Epithelial cell of esophagus (primary cell): ENCODE data around the gene UBR2.
"Not testable (repeated sequence)": the region's sequence is repeated elsewhere in the genome, so short reads cannot be mapped to it uniquely, and the experiment has no call there.

Source experiments
- DNase-seq: peaks from one replicate; pipeline ENCODE4 v3.0.0; 2010; ENCODE audit warnings: low read depth
- H3K4me3 ChIP-seq: 2 replicates; pipeline ENCODE4 v1.5.1; 2011; ENCODE audit warnings: mild to moderate bottlenecking, low read length, control low read depth
- TF ChIP-seq, protein P1 (sequence below): IDR thresholded peaks from 2 replicates; pipeline ENCODE4 v1.5.1; 2011; ENCODE audit warnings: low read depth, mild to moderate bottlenecking, low read length, control low read depth, inconsistent platforms; ENCODE audit not compliant: insufficient read depth; ENCODE audit errors: missing control alignments

Gene UBR2

DNA sequence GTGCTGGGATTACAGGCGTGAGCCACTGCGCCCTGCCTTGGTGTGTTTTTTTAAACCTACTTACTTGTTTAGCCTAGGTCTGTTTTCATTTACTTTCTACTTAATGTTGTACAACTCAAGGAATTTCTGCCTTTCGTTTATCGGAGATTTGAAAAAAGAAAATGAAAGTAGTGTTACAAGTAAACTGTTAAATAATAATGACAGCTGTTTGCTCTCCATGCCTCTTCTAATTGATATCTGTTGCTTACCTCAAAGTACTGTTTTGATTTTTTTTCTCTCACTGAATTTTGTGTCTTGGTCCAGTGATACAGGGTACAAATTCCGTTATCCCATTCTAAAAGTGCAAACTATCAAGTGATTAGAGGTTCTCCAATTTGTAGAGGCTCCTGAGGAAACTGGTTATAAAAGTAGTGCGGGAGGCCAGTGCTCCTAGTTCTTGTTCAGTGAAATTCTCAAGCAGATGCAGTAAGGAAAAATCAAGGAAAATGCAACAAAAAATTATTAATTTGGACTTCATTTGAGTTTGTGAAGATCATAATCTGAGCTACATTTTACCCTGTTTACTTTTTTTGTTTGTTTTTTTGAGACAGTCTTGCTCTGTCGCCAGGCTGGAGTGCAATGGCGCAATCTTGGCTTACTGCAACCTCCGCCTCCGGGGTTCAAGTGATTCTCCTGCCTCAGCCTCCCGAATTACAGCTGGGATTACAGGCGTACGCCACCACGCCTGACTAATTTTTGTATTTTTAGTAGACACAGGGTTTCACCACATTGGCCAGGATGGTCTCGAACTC, 2.2 kb downstream of the UBR2 start:
- no peak for DNase-seq
- TF ChIP-seq, protein P1, sequence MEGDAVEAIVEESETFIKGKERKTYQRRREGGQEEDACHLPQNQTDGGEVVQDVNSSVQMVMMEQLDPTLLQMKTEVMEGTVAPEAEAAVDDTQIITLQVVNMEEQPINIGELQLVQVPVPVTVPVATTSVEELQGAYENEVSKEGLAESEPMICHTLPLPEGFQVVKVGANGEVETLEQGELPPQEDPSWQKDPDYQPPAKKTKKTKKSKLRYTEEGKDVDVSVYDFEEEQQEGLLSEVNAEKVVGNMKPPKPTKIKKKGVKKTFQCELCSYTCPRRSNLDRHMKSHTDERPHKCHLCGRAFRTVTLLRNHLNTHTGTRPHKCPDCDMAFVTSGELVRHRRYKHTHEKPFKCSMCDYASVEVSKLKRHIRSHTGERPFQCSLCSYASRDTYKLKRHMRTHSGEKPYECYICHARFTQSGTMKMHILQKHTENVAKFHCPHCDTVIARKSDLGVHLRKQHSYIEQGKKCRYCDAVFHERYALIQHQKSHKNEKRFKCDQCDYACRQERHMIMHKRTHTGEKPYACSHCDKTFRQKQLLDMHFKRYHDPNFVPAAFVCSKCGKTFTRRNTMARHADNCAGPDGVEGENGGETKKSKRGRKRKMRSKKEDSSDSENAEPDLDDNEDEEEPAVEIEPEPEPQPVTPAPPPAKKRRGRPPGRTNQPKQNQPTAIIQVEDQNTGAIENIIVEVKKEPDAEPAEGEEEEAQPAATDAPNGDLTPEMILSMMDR: no peak
- H3K4me3 ChIP-seq: peak overlapping the region; percentile 87

DNA sequence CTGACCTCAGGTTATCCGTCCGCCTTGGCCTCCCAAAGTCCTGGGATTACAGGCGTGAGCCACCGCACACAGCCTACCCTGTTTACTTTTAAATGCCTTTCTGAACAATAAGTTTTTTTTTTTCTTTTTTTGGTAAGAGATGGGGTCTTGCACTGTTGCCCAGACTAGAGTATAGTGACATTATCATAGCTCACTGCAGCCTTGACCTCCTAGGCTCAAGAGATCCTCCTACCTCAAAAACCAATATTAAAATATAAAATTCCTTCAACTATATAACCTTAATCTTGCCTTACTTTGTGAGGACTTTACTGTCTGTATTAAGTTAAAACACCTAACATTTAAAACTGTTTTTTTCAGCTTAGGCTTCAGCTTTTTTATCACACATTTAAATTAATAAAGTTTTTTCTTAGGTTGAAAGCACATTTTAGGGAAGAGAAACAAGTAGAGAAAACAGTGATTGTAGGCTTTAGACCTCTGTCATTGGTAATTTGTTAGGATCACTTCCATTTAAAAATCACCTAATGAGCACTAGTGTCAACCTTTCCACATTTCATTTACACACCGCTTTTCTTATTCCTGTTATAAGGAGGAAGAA, 2.9 kb downstream of the UBR2 start:
- H3K4me3 ChIP-seq: no peak overlapping the region
- TF ChIP-seq, protein P1: no peak
- DNase-seq: no peak

DNA sequence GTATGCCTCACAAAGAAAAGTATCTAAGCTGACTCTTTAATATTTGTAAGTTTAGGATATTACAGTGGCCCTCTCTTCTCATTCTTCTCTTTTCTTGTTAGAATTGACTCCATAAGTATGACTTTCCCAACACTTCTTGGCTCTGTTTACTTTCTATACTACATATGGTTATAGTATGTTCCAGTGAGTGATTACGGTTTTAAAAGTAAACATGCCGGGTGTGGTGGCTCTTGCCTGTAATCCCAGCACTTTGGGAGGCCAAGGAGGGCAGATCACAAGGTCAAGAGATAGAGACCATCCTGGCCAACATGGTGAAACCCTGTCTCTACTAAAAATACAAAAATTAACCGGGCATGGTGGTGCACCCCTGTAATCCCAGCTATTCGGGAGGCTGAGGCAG, 3.4 kb downstream of the UBR2 start:
- H3K4me3 ChIP-seq: not testable (repeated sequence)

DNA sequence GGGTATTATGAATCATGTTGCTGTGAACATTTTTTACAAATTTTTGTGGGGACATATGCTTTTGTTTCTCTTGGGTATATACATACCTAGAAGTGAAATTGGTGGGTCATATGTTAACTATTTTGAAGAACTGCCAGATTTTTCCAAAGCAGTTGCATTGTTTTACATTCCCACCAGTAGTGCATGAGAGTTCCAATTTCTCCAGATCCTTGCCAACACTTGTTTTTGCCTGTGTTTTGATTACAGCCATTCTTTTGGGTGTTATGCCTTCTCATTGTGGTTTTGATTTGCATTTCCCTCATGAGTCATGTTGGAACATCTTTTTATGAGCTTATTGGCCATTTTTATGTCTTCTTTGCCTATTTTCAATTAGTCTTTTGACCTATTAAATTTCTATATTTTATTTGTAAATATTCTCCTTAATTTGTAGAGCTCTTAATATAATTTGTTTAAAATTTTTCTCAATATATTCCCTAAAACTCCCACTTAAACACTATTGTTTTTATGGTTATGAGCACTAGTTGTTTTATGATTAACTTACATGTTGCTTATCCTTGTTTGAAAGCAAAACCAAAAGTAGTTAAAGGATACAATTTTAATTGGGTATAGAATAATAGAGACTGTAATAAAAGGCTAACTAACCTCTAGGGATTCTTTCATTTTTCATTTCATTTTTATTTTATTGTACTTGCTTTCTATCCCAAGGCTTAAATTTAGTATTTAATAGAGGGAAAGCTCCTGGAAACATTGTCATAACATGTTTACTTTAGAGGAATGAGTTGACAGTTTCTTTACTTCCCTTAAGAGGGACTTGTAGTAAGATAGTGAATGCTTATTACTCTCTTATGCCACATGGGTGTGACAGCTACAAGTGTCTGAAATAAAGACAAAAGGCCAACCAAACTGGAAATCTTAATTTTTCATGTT, 5.5 kb downstream of the UBR2 start:
- TF ChIP-seq, protein P1: no peak
- H3K4me3 ChIP-seq: no peak overlapping the region
- DNase-seq: peak; percentile 87

More for the DNA sequence above, 3.4 kb downstream of the UBR2 start:
- not testable (repeated sequence) for DNase-seq

- no peak for DNase-seq
- TF ChIP-seq, protein P1: no peak
- no peak overlapping the region for H3K4me3 ChIP-seq
Measured at GRCh38 chr6:42571611-42572342, 7.9 kb downstream of the UBR2 start.

GRCh38 chr6:42572523-42572922, 8.7 kb downstream of the UBR2 start:
- TF ChIP-seq, protein P1: no peak
- no peak for DNase-seq
- H3K4me3 ChIP-seq: no peak overlapping the region

DNA sequence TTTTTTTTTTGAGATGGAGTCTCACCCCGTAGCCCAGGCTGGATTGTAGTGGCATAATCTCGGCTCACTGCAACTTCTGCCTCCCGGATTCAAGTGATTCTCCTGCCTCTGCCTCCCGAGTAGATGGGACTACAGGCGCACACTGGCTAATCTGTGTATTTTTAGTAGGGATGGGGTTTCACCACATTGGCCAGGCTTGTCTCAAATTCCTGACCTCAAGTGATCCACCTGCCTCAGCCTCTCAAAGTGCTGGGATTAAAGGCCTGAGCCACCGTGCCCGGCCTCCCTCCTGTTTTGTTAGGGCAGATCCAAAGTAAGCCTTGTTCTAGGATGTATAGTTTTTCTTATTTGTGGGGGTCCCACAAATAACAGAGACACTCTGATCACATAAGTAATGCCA, 12.7 kb downstream of the UBR2 start:
- H3K4me3 ChIP-seq, DNase-seq: not testable (repeated sequence)
